Endodermal cell (in vitro differentiated cells): ENCODE measurements around the gene BUD31. TPM values are rescaled to one million over a fixed set of nuclear protein-coding genes. Genes with fewer than 3 reads are reported as not detected.

Source experiments
- DNase-seq: peaks from one replicate; pipeline ENCODE4 v3.0.0-alpha.2; 2017
- H3K27ac ChIP-seq: 2 replicates; pipeline ENCODE4 v1.5.1; 2013; ENCODE audit warnings: mild to moderate bottlenecking, low read depth, low read length, moderate library complexity
- H3K27me3 ChIP-seq: 2 replicates; pipeline ENCODE4 v1.6.1; 2013; ENCODE audit warnings: mild to moderate bottlenecking, low read length, moderate library complexity; ENCODE audit not compliant: insufficient read depth, control insufficient read depth, poor library complexity, severe bottlenecking
- H3K36me3 ChIP-seq: 2 replicates; pipeline ENCODE4 v1.7.0; 2013; ENCODE audit warnings: mild to moderate bottlenecking, low read length, moderate library complexity; ENCODE audit not compliant: control insufficient read depth, insufficient read depth
- H3K4me1 ChIP-seq: one replicate; pipeline ENCODE4 v1.7.0; 2013; ENCODE audit warnings: low read length; ENCODE audit not compliant: control insufficient read depth, insufficient read depth
- H3K4me3 ChIP-seq: 2 replicates; pipeline ENCODE4 v1.5.1; 2013; ENCODE audit warnings: mild to moderate bottlenecking, low read length, moderate library complexity
- H3K9ac ChIP-seq: 2 replicates; pipeline ENCODE4 v1.6.1; 2013; ENCODE audit warnings: mild to moderate bottlenecking, low read length, moderate library complexity; ENCODE audit not compliant: poor library complexity, severe bottlenecking; ENCODE audit errors: extremely low read depth
- H3K9me3 ChIP-seq: 2 replicates; pipeline ENCODE4 v1.6.1; 2013; ENCODE audit warnings: mild to moderate bottlenecking, low read length, moderate library complexity; ENCODE audit not compliant: control insufficient read depth
- H3K27ac Mint-ChIP-seq: 2 replicates; pipeline ENCODE4 v1.8.0; 2020; ENCODE audit warnings: mixed read lengths
- H3K27me3 Mint-ChIP-seq: 2 replicates; pipeline ENCODE4 v1.8.0; 2021; ENCODE audit warnings: mild to moderate bottlenecking, mixed read lengths; ENCODE audit not compliant: insufficient read depth
- H3K36me3 Mint-ChIP-seq: 2 replicates; pipeline ENCODE4 v1.8.0; 2020; ENCODE audit warnings: low read depth, mixed read lengths
- H3K4me1 Mint-ChIP-seq: 2 replicates; pipeline ENCODE4 v1.8.0; 2020; ENCODE audit warnings: mixed read lengths
- H3K4me3 Mint-ChIP-seq: 2 replicates; pipeline ENCODE4 v1.8.0; 2020; ENCODE audit warnings: mild to moderate bottlenecking, moderate library complexity, mixed read lengths
- H3K9me3 Mint-ChIP-seq: 2 replicates; pipeline ENCODE4 v1.8.0; 2020; ENCODE audit warnings: mild to moderate bottlenecking, mixed read lengths
- WGBS, 2 experiments: methylation state at CpG; one replicate each; pipeline versions ENCODE4 v1.1.5 to v1.1.7; 2013; ENCODE audit warnings: missing lambda C conversion rate in 2 of 2, mixed read lengths in 1 of 2; ENCODE audit not compliant: insufficient coverage in 1 of 2, insufficient read length in 1 of 2; 5-methylcytosine and 5-hydroxymethylcytosine counted together
- total RNA-seq, 2 donors: library from RNA; stranded (reverse); fragmentation: NEBNext Ultra II Directional in 1 of 2; extraction: Animal tissue kit (Norgen Biotek cat#: 25700) in 1 of 2; gene quantifications; 2 replicates in 1 of 2; 3 replicates in 1 of 2; pipeline ENCODE4 v1.2.1, GENCODE V29; 2021
- TF ChIP-seq, protein P1 (sequence below): fragments of 200-600 bp; sonication (generic); conservative IDR thresholded peaks from 2 replicates; pipeline ENCODE4 v1.5.0; 2021; ENCODE audit warnings: antibody characterized with exemption, mild to moderate bottlenecking

BUD31 gene
- total RNA-seq, 2 donors from 2014 or later = 102 to 117 TPM

DNA sequence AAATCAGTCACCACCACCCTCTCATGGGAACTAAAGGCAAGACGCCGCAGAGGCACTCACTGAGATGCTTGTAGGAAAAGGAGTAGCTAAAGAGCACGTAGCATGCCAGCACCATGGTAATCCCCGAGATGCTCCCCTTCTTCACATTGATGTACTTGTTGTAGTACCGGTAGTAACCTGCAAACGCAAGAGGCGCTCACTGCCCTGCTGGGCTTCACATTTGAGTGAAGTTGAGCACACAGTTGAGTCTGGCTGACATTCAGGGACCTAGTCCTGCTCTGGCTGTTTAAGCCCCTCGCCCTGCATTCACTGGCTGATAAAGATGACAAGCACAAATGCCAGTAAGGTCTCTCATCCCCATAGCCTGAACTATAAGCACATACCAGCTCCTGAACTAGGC lies 50.3 kb downstream of the BUD31 start:
- peak; percentile 79 for DNase-seq
- peaks cover 87% of the 10 kb centered on the region for H3K36me3 Mint-ChIP-seq
- no peak overlapping the region for H3K4me3 Mint-ChIP-seq

DNA sequence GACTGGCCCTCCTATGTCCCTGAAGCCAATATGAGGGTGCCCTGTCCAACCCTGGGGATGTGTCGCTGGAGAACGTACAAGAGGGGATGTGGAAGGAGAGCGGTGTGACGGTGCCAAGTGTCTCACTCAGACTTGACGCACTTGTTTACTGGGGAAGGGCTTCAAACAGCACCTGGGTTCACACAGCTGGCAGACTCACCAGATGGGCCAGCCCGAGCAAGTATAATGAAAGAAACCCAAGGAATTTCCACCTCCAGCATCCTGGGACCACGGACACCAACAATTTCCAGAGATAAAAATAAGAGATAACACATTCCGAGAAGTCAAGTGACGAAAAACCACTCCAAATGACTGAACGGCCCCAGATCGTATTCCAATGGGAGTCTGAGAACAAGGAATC lies 51.9 kb downstream of the BUD31 start:
- no peak for DNase-seq
- Histone ChIP-seq H3K4me3 (no peak overlapping the region), H3K4me1 (no peaks in the 10 kb centered on the region), H3K27ac (no peak overlapping the region), H3K9ac (no peak overlapping the region), H3K36me3 (peaks cover 69% of the 10 kb centered on the region), H3K27me3 (no peaks in the 10 kb centered on the region), H3K9me3 (no peaks in the 10 kb centered on the region)
- Mint-ChIP-seq H3K9me3 (peaks cover 3% of the 10 kb centered on the region), H3K36me3 (peaks cover 77% of the 10 kb centered on the region), H3K4me1 (peaks cover 5% of the 10 kb centered on the region), H3K4me3 (no peak overlapping the region), H3K27ac (no peak overlapping the region), H3K27me3 (no peaks in the 10 kb centered on the region)
- 95 to 100% methylated on average over 10 to 11 of the region's 11 CpGs for WGBS, 2 experiments
- TF ChIP-seq, protein P1, sequence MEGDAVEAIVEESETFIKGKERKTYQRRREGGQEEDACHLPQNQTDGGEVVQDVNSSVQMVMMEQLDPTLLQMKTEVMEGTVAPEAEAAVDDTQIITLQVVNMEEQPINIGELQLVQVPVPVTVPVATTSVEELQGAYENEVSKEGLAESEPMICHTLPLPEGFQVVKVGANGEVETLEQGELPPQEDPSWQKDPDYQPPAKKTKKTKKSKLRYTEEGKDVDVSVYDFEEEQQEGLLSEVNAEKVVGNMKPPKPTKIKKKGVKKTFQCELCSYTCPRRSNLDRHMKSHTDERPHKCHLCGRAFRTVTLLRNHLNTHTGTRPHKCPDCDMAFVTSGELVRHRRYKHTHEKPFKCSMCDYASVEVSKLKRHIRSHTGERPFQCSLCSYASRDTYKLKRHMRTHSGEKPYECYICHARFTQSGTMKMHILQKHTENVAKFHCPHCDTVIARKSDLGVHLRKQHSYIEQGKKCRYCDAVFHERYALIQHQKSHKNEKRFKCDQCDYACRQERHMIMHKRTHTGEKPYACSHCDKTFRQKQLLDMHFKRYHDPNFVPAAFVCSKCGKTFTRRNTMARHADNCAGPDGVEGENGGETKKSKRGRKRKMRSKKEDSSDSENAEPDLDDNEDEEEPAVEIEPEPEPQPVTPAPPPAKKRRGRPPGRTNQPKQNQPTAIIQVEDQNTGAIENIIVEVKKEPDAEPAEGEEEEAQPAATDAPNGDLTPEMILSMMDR = no peak

More for the DNA sequence above, 50.3 kb downstream of the BUD31 start:
- no peaks in the 10 kb centered on the region for H3K4me1 ChIP-seq
- 92 to 94% methylated on average over 8 of the region's 8 CpGs for WGBS, 2 experiments
- TF ChIP-seq, protein P1 = peak; percentile 73
- H3K4me1 Mint-ChIP-seq = no peaks in the 10 kb centered on the region
- H3K27me3 Mint-ChIP-seq = no peaks in the 10 kb centered on the region
- peaks cover 3% of the 10 kb centered on the region for H3K9me3 Mint-ChIP-seq
- peaks cover 83% of the 10 kb centered on the region for H3K36me3 ChIP-seq
- peak overlapping the region; percentile 23 for H3K27ac Mint-ChIP-seq
- H3K9ac ChIP-seq = no peak overlapping the region
- H3K27me3 ChIP-seq = no peaks in the 10 kb centered on the region
- no peak overlapping the region for H3K4me3 ChIP-seq
- H3K9me3 ChIP-seq = no peaks in the 10 kb centered on the region
- H3K27ac ChIP-seq = no peak overlapping the region

DNA sequence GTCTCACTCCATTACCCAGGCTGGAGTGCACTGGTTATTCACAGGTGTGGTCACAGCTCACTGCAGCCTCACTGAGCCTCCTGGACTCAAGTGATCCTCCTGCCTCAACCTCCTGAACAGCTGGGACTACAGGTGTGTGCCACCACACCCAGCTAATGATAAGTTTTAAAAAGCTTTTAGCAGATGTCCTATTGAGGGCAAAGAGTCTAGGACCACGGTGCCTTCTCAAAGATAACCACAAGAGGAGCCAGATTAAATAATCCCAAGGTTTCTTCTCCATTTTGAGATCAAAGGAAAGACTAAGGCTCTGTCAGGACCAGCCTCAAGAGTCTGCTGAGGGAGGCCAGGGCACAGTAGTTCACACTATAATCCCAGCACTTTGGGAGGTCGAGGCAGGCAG lies 52.5 kb downstream of the BUD31 start:
- Histone ChIP-seq H3K9me3 (no peaks in the 10 kb centered on the region), H3K27ac (no peak overlapping the region), H3K9ac (no peak overlapping the region), H3K4me1 (no peaks in the 10 kb centered on the region), H3K36me3 (peaks cover 64% of the 10 kb centered on the region), H3K27me3 (no peaks in the 10 kb centered on the region), H3K4me3 (no peak overlapping the region)
- DNase-seq = no peak
- H3K27me3 Mint-ChIP-seq = no peaks in the 10 kb centered on the region
- no peak overlapping the region for H3K27ac Mint-ChIP-seq
- no peak overlapping the region for H3K4me3 Mint-ChIP-seq
- H3K9me3 Mint-ChIP-seq = peaks cover 3% of the 10 kb centered on the region
- H3K36me3 Mint-ChIP-seq = peaks cover 72% of the 10 kb centered on the region
- WGBS, 2 experiments = 90 to 94% methylated on average over 2 of the region's 2 CpGs
- H3K4me1 Mint-ChIP-seq = peaks cover 5% of the 10 kb centered on the region
- TF ChIP-seq, protein P1 = peak; percentile 45
